HG02763 (cell line): ENCODE measurements around the gene BGLAP.
A peak's percentile ranks its signal among the peaks of the same experiment; 100 is the strongest.
"Not testable (repeated sequence)": the region's sequence is repeated elsewhere in the genome, so short reads cannot be mapped to it uniquely, and the experiment has no call there.

Experiments used
- ATAC-seq: cut with Tn5 transposase; IDR thresholded peaks from one replicate; pipeline ENCODE4 v1.9.1; 2021; ENCODE audit warnings: mild to moderate bottlenecking, moderate library complexity; ENCODE audit not compliant: unreplicated experiment

BGLAP gene

GRCh38 chr1:156241926-156242325 lies at the start of gene BGLAP:
Gene BGLAP (plus strand): TSS chr1:156242184. CDS start chr1:156242232, 48 bp downstream.
- no peak for ATAC-seq

GRCh38 chr1:156193208-156193487 lies 48.8 kb upstream of the BGLAP start:
- ATAC-seq, result no peak

GRCh38 chr1:156193488-156194299 lies 48.3 kb upstream of the BGLAP start, which contains the start of gene SLC25A44:
Gene SLC25A44 (plus strand): TSS chr1:156194104. CDS start chr1:156199848, 5,744 bp downstream.
- peak; percentile 95 for ATAC-seq

- ATAC-seq, result no peak
These were observed 47.7 kb upstream of the BGLAP start for GRCh38 chr1:156194300-156194652.

GRCh38 chr1:156195853-156196252 lies 46.1 kb upstream of the BGLAP start:
- ATAC-seq, result no peak

- no peak for ATAC-seq
These were observed 45.5 kb upstream of the BGLAP start for GRCh38 chr1:156196445-156196844.

- ATAC-seq, result no peak
These were observed 43.1 kb upstream of the BGLAP start for GRCh38 chr1:156198831-156199349.

- no peak for ATAC-seq
These were observed 41.9 kb upstream of the BGLAP start for GRCh38 chr1:156200044-156200443.

- ATAC-seq, result no peak
These were observed 38.7 kb upstream of the BGLAP start for GRCh38 chr1:156203331-156203730.

- ATAC-seq, result no peak
These were observed 37.3 kb upstream of the BGLAP start for GRCh38 chr1:156204686-156205085.

- ATAC-seq, result no peak
These were observed 30.7 kb upstream of the BGLAP start for GRCh38 chr1:156211243-156211642.

GRCh38 chr1:156212130-156212529 lies 29.9 kb upstream of the BGLAP start:
- no peak for ATAC-seq

- peak; percentile 90 for ATAC-seq
These were observed 28.9 kb upstream of the BGLAP start, which contains the start of gene PMF1 for GRCh38 chr1:156212833-156213643. Gene PMF1 (plus strand): TSS chr1:156213007. CDS start chr1:156213016, 9 bp downstream.

- ATAC-seq, result no peak
These were observed 28.4 kb upstream of the BGLAP start for GRCh38 chr1:156213644-156213966.

- no peak for ATAC-seq
These were observed 27.8 kb upstream of the BGLAP start for GRCh38 chr1:156214024-156214748.

GRCh38 chr1:156216361-156217086 lies 25.5 kb upstream of the BGLAP start:
- not testable (repeated sequence) for ATAC-seq

GRCh38 chr1:156217871-156218270 lies 24.1 kb upstream of the BGLAP start:
- no peak for ATAC-seq

- ATAC-seq, result no peak
These were observed 21.8 kb upstream of the BGLAP start for GRCh38 chr1:156220226-156220625.

- ATAC-seq, result no peak
These were observed 19.8 kb upstream of the BGLAP start for GRCh38 chr1:156221986-156222692.

- peak; percentile 4 for ATAC-seq
These were observed 16.3 kb upstream of the BGLAP start for GRCh38 chr1:156225677-156226014.
